Measurements from ENCODE around the gene APBA2. TPM values are rescaled to one million over a fixed set of nuclear protein-coding genes. Genes with fewer than 3 reads are reported as not detected.

APBA2 gene
- total RNA-seq, 4 donors from 2014 or later: 1.3 to 7.0 (median 2.4) TPM

DNA sequence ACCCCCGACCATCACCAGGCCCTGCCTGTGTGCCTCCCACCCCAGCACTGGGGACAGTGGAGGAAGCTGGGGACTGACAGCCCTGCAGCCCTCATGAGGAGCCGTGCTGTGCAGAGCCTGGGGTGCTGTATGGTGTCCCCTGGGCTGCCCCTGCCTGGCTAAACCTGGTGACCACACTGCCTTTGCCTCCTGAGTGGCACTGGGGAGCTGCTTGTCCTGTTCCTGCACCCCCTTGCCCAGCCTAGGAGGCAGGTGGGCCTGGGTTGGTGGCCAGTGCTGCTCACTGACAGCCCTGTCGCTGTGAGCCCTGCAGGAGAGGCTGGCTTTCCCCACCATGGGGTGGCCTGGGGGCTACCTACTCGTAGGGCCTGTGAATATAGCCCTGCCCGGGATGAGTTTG, 224.4 kb downstream of the APBA2 start:
- WGBS: no CpG with 5 or more reads among the region's 5 CpGs
- Histone ChIP-seq H3K4me1 (peaks cover 5% of the 10 kb centered on the region), H3K9me3 (no peaks in the 10 kb centered on the region), H3K4me3 (no peak overlapping the region), H3K27me3 (peaks cover 33% of the 10 kb centered on the region), H3K36me3 (no peaks in the 10 kb centered on the region), H3K27ac (no peak overlapping the region)
- no peak for DNase-seq (ENCODE audit: low spot score in 2 of 2)
- TF ChIP-seq EP300 (IDR thresholded peaks at IDR 0.05): no peak

DNA sequence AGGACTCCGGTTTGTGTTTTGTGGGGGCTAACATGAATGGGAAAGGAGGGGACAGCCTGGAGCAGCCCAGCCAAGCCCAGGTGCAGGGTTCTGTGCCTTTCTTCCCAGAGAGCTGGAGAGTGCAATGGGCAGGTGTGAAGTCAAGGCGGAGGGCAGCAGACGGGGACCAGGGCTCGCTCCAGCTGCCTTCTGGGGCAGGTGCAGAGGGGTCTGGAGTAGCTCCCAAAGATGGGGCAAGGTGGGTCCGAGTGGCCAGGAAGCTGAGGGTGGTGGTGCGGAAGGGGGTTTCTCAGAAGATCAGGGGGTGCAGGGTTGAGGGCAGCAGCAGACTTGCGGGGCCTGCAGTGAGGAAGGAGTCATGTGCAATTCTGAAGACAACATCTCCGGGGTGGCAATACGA, 225.0 kb downstream of the APBA2 start:
- Histone ChIP-seq H3K4me1 (peaks cover 11% of the 10 kb centered on the region), H3K27ac (no peak overlapping the region), H3K9me3 (no peaks in the 10 kb centered on the region), H3K4me3 (no peak overlapping the region), H3K27me3 (peaks cover 38% of the 10 kb centered on the region), H3K36me3 (no peaks in the 10 kb centered on the region)
- WGBS: 88% methylated on average over 9 of the region's 9 CpGs
- no peak for DNase-seq (ENCODE audit: low spot score in 2 of 2)
- TF ChIP-seq EP300 (IDR thresholded peaks at IDR 0.05): no peak
- no peak for TF ChIP-seq POLR2A (IDR thresholded peaks at IDR 0.05)
- TF ChIP-seq, protein P1, sequence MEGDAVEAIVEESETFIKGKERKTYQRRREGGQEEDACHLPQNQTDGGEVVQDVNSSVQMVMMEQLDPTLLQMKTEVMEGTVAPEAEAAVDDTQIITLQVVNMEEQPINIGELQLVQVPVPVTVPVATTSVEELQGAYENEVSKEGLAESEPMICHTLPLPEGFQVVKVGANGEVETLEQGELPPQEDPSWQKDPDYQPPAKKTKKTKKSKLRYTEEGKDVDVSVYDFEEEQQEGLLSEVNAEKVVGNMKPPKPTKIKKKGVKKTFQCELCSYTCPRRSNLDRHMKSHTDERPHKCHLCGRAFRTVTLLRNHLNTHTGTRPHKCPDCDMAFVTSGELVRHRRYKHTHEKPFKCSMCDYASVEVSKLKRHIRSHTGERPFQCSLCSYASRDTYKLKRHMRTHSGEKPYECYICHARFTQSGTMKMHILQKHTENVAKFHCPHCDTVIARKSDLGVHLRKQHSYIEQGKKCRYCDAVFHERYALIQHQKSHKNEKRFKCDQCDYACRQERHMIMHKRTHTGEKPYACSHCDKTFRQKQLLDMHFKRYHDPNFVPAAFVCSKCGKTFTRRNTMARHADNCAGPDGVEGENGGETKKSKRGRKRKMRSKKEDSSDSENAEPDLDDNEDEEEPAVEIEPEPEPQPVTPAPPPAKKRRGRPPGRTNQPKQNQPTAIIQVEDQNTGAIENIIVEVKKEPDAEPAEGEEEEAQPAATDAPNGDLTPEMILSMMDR (IDR thresholded peaks at IDR 0.05): no peak
- TF ChIP-seq POLR2AphosphoS5 (IDR thresholded peaks at IDR 0.05): no peak

GRCh38 chr15:29111705-29112281, 226.0 kb downstream of the APBA2 start:
- Histone ChIP-seq H3K4me3 (no peak overlapping the region), H3K27me3 (peaks cover 43% of the 10 kb centered on the region), H3K27ac (no peak overlapping the region), H3K4me1 (peaks cover 12% of the 10 kb centered on the region), H3K9me3 (no peaks in the 10 kb centered on the region), H3K36me3 (no peaks in the 10 kb centered on the region)
- TF ChIP-seq, protein P1 (IDR thresholded peaks at IDR 0.05): no peak
- TF ChIP-seq POLR2AphosphoS5 (IDR thresholded peaks at IDR 0.05) (no peak), POLR2A (IDR thresholded peaks at IDR 0.05) (no peak), EP300 (IDR thresholded peaks at IDR 0.05) (no peak)
- WGBS: 81% methylated on average over 6 of the region's 13 CpGs
- DNase-seq (ENCODE audit: low spot score in 2 of 2): no peak

DNA sequence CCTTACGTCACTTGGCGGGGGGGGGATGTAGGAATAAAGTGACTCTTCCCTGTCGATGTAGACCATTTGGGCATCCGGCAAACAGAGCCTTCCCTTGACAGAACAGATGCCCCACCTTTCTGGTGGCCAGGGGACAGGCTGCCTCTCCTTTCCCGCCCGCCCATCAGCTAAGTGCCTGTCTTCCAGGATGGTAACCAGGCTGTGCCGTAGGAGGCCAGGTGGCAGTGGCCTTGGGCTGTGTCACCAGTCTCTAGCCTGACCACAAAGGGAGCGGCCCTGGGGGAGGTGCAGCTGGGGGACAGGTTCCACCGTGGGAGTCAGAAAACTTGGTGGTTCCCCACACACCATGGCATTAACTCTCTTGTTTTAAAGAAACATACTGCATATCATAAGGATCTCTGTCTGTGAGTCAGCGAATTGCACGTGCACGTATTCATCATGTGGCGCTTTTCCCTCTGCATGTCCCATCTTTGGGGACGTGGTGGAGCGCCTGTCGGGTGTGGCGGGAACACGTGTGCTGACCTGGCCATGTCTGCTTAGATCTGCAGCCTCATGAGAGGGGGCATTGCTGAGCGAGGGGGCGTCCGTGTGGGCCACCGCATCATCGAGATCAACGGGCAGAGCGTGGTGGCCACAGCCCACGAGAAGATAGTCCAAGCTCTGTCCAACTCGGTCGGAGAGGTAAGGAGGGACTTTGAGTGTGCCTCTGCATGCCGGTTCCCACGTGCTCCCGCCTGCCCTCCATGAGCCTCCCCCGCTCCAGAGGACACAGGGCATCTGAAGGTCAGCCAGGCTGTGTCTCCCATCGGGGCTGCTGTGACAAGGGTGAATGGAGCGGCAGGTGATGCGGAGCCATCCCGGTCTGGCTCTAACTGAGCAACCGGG, 227.8 kb downstream of the APBA2 start:
- H3K4me1 ChIP-seq: peaks cover 12% of the 10 kb centered on the region
- 85% methylated on average over 25 of the region's 37 CpGs for WGBS
- no peaks in the 10 kb centered on the region for H3K36me3 ChIP-seq
- no peak overlapping the region for H3K27ac ChIP-seq
- TF ChIP-seq POLR2A (IDR thresholded peaks at IDR 0.05) (no peak), EP300 (IDR thresholded peaks at IDR 0.05) (no peak), POLR2AphosphoS5 (IDR thresholded peaks at IDR 0.05) (no peak)
- TF ChIP-seq, protein P1 (IDR thresholded peaks at IDR 0.05): no peak
- peaks cover 47% of the 10 kb centered on the region for H3K27me3 ChIP-seq
- H3K9me3 ChIP-seq: no peaks in the 10 kb centered on the region
- no peak overlapping the region for H3K4me3 ChIP-seq
- DNase-seq (ENCODE audit: low spot score in 2 of 2): no peak

DNA sequence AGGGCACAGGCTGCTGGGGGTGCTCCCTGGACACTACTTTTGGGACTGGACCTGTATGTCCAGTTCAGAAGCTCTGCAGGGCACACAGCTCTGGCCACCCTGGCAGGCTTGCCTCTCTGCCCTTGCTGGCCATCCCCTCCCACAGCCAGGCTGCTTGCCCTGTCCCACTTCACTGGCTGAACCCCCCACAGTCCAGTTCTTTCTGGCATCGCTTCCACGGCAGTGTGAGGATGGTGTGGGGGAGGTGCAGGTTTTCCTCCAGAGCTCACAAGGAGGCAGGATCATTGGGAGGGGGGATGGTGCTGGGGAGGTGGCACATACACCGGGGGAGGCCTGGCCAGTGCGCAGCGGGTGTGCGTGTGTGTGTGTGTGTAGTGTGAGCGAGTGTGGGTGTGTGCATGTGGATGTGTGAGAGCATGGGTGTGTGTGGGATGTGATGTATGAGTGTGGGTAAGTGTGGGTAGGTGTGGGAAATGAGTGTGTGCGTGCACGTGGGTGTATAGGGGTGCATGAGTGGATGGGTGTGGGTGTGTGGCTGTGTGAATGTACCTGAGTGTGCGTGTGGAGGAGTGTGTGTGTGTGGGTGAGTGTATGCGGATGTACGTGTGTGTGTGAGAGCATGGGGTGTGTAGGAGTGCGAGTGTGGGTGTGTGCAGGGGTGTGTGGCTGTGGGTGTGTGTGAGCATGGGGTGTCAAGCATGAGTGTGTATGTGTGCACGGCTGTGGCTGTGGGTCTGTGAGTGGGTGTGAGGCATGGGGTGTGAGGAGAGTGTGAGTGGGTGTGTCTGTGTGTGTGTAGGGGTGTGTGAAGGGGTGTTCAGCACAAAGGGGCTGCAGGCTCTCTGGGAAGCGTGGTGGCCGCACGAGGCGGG, 228.7 kb downstream of the APBA2 start:
- no peak for DNase-seq (ENCODE audit: low spot score in 2 of 2)
- no peak overlapping the region for H3K27ac ChIP-seq
- H3K4me1 ChIP-seq: peaks cover 12% of the 10 kb centered on the region
- WGBS: 55% methylated on average over 18 of the region's 18 CpGs
- H3K9me3 ChIP-seq: no peaks in the 10 kb centered on the region
- H3K36me3 ChIP-seq: no peaks in the 10 kb centered on the region
- TF ChIP-seq POLR2A (IDR thresholded peaks at IDR 0.05) (no peak), POLR2AphosphoS5 (IDR thresholded peaks at IDR 0.05) (no peak), EP300 (IDR thresholded peaks at IDR 0.05) (no peak)
- TF ChIP-seq, protein P1 (IDR thresholded peaks at IDR 0.05): no peak
- peaks cover 47% of the 10 kb centered on the region for H3K27me3 ChIP-seq
- peak overlapping the region; percentile 36 for H3K4me3 ChIP-seq
